CD14-positive monocyte (primary cell): ENCODE measurements around the gene PDE6H. TPM values are rescaled to one million over a fixed set of nuclear protein-coding genes. Genes with fewer than 3 reads are reported as not detected.

Experiments
- DNase-seq, 3 donors: peaks; one replicate each; pipeline ENCODE4 v3.0.0-alpha.2; 2011 to 2022
- H2AFZ ChIP-seq: 2 replicates; pipeline ENCODE4 v1.6.0; 2012; ENCODE audit warnings: mild to moderate bottlenecking, low read depth, low read length, inconsistent platforms; ENCODE audit not compliant: insufficient read depth, poor library complexity, severe bottlenecking
- H3K27ac ChIP-seq, 2 donors: 1 replicate in 1 of 2; 2 replicates in 1 of 2; pipeline ENCODE4 v1.5.1; 2012 to 2013; ENCODE audit warnings: low read length in 2 of 2, control low read depth in 1 of 2, inconsistent platforms in 1 of 2, low read depth in 1 of 2, mild to moderate bottlenecking in 1 of 2
- H3K27me3 ChIP-seq, 2 donors: one replicate each; pipeline versions ENCODE4 v1.6.0 to v1.6.1; 2011 to 2013; ENCODE audit warnings: low read length in 2 of 2; ENCODE audit not compliant: control insufficient read depth in 2 of 2, insufficient read depth in 2 of 2
- H3K36me3 ChIP-seq, 2 donors: replicated peaks in 1 of 2; 1 replicate in 1 of 2; 2 replicates in 1 of 2; pipeline versions ENCODE4 v1.5.1 to v1.6.1; 2012 to 2013; ENCODE audit warnings: low read length in 2 of 2, control low read depth in 1 of 2, inconsistent platforms in 1 of 2, mild to moderate bottlenecking in 1 of 2; ENCODE audit not compliant: insufficient read depth in 2 of 2, control insufficient read depth in 1 of 2
- H3K4me1 ChIP-seq, 2 donors: 1 replicate in 1 of 2; 2 replicates in 1 of 2; pipeline versions ENCODE4 v1.5.1 to v1.6.1; 2012 to 2013; ENCODE audit warnings: low read length in 2 of 2, control low read depth in 1 of 2, inconsistent platforms in 1 of 2, mild to moderate bottlenecking in 1 of 2, moderate library complexity in 1 of 2; ENCODE audit not compliant: insufficient read depth in 2 of 2, control insufficient read depth in 1 of 2
- H3K4me2 ChIP-seq: replicated peaks from 2 replicates; pipeline ENCODE3; 2012; ENCODE audit warnings: low read length, moderate library complexity, mild to moderate bottlenecking; ENCODE audit not compliant: poor library complexity, severe bottlenecking; ENCODE audit errors: extremely low read depth
- H3K4me3 ChIP-seq, 3 experiments: fragments of 200-600 bp in 1 of 3; sonication (generic) in 1 of 3; replicated peaks in 1 of 3; 1 replicate in 2 of 3; 2 replicates in 1 of 3; pipeline ENCODE4 v1.5.1; 2011 to 2013; ENCODE audit warnings: low read length in 3 of 3, mild to moderate bottlenecking in 3 of 3, control low read depth in 2 of 3, low read depth in 2 of 3, inconsistent platforms in 1 of 3, moderate library complexity in 1 of 3
- H3K79me2 ChIP-seq: 2 replicates; pipeline ENCODE4 v1.6.0; 2012; ENCODE audit warnings: mild to moderate bottlenecking, control low read depth, inconsistent platforms, low read length, moderate library complexity; ENCODE audit not compliant: insufficient read depth
- H3K9ac ChIP-seq: 2 replicates; pipeline ENCODE4 v1.6.0; 2017; ENCODE audit warnings: low read length, mild to moderate bottlenecking; ENCODE audit not compliant: insufficient read depth, poor library complexity, severe bottlenecking
- H3K9me3 ChIP-seq, 2 donors: replicated peaks in 1 of 2; 1 replicate in 1 of 2; 2 replicates in 1 of 2; pipeline versions ENCODE4 v1.5.1 to v1.6.1; 2012 to 2013; ENCODE audit warnings: low read length in 2 of 2, control low read depth in 1 of 2; ENCODE audit not compliant: control insufficient read depth in 1 of 2, insufficient read depth in 1 of 2
- H4K20me1 ChIP-seq: 2 replicates; pipeline ENCODE4 v1.6.0; 2012; ENCODE audit warnings: mild to moderate bottlenecking, low read length, control low read depth, moderate library complexity; ENCODE audit not compliant: insufficient read depth
- H3K27ac Mint-ChIP-seq, 7 donors: one replicate each; pipeline ENCODE4 v1.8.0; 2020; ENCODE audit warnings: mild to moderate bottlenecking in 7 of 7, mixed read lengths in 7 of 7, moderate library complexity in 6 of 7, inconsistent platforms in 2 of 7
- H3K27me3 Mint-ChIP-seq, 3 donors: one replicate each; pipeline ENCODE4 v1.8.0; 2021 to 2022; ENCODE audit warnings: low read depth in 3 of 3, mild to moderate bottlenecking in 3 of 3, mixed read lengths in 3 of 3, moderate library complexity in 3 of 3, inconsistent platforms in 1 of 3
- H3K36me3 Mint-ChIP-seq, 2 donors: one replicate each; pipeline ENCODE4 v1.8.0; 2020; ENCODE audit warnings: mixed read lengths in 2 of 2, inconsistent platforms in 1 of 2, mild to moderate bottlenecking in 1 of 2
- H3K4me1 Mint-ChIP-seq: one replicate; pipeline ENCODE4 v1.8.0; 2020; ENCODE audit warnings: mild to moderate bottlenecking, mixed read lengths
- H3K4me3 Mint-ChIP-seq, 2 donors: one replicate each; pipeline ENCODE4 v1.8.0; 2020; ENCODE audit warnings: mild to moderate bottlenecking in 2 of 2, mixed read lengths in 2 of 2, moderate library complexity in 1 of 2
- H3K9me3 Mint-ChIP-seq, 7 donors: one replicate each; pipeline ENCODE4 v1.8.0; 2020 to 2022; ENCODE audit warnings: mixed read lengths in 7 of 7, mild to moderate bottlenecking in 6 of 7, moderate library complexity in 6 of 7, inconsistent platforms in 2 of 7
- WGBS: methylation state at CpG from one replicate; pipeline ENCODE4 v1.1.5; 2013; ENCODE audit warnings: missing lambda C conversion rate; ENCODE audit not compliant: insufficient coverage; 5-methylcytosine and 5-hydroxymethylcytosine counted together
- intact Hi-C, 2 donors: fragments of 100-400 bp; cut with micrococcal nuclease; formaldehyde crosslinking; loops; one replicate each; pipeline versions ENCODE4 v1.15.0 to v1.15.1; 2023
- polyA plus RNA-seq, 3 donors: library from polyadenylated mRNA; depleted of rRNA in 1 of 3; unstranded in 2 of 3; stranded (reverse) in 1 of 3; fragments of 300-500 nt in 2 of 3; fragments of >200 nt in 1 of 3; fragmentation: Illumina TruSeq in 2 of 3; gene quantifications; 1 replicate in 2 of 3; 2 replicates in 1 of 3; pipeline ENCODE4 v1.2.3, GENCODE V29; 2012 to 2021
- TF ChIP-seq, protein P1 (sequence below): fragments of 200-600 bp; IDR thresholded peaks from one replicate; pipeline ENCODE4 v1.8.0; 2022; ENCODE audit warnings: antibody characterized with exemption, mild to moderate bottlenecking

The PDE6H gene
- polyA plus RNA-seq, 3 donors = 0.33 to 0.56 TPM; not detected in 1

DNA sequence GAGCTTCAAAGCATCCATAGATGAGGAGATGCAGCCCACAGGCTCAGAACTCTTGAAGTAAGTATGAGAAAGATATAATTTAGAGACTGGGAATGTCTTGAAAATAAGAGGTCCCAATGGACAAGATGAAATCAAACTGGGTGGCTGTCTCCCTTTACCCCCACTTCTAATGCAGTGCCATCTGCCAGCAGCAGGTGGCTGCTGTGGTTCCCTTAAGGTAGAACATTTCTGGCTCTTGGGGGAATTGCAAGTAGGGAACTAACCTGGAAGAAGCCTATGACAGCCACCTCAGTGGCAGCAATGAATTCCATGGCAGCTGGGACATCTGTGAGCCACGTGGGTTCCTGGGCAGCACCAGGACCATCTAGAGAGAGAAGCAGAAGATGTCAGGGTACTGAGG lies 35.2 kb upstream of the PDE6H start:
- TF ChIP-seq, protein P1, sequence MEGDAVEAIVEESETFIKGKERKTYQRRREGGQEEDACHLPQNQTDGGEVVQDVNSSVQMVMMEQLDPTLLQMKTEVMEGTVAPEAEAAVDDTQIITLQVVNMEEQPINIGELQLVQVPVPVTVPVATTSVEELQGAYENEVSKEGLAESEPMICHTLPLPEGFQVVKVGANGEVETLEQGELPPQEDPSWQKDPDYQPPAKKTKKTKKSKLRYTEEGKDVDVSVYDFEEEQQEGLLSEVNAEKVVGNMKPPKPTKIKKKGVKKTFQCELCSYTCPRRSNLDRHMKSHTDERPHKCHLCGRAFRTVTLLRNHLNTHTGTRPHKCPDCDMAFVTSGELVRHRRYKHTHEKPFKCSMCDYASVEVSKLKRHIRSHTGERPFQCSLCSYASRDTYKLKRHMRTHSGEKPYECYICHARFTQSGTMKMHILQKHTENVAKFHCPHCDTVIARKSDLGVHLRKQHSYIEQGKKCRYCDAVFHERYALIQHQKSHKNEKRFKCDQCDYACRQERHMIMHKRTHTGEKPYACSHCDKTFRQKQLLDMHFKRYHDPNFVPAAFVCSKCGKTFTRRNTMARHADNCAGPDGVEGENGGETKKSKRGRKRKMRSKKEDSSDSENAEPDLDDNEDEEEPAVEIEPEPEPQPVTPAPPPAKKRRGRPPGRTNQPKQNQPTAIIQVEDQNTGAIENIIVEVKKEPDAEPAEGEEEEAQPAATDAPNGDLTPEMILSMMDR = peak; percentile 51
- peaks cover 61 to 69% of the 10 kb centered on the region in 2 donors for H3K36me3 Mint-ChIP-seq
- H3K4me3 Mint-ChIP-seq = no peak overlapping the region
- Histone ChIP-seq H3K4me1 (peaks cover 6 to 21% of the 10 kb centered on the region in 2 donors), H3K4me2 (no peak overlapping the region), H3K9ac (no peak overlapping the region), H3K4me3 (no peak overlapping the region), H3K9me3 (no peaks in the 10 kb centered on the region), H2AFZ (no peak overlapping the region), H3K36me3 (peaks cover 47 to 88% of the 10 kb centered on the region in 2 donors), H3K79me2 (peaks cover 7% of the 10 kb centered on the region), H3K27me3 (no peaks in the 10 kb centered on the region), H3K27ac (no peak overlapping the region), H4K20me1 (peaks cover 47% of the 10 kb centered on the region)
- intact Hi-C loops = loop anchor here in 1 of 2 donors (10.0 kb wide), 1 partner anchor 93 kb away; the partner anchor contains the start of gene ART4
- peaks cover 35% of the 10 kb centered on the region for H3K4me1 Mint-ChIP-seq
- H3K27me3 Mint-ChIP-seq = no peaks in the 10 kb centered on the region
- peak in 1 of 3 donors; percentile 32 for DNase-seq
- no peaks in the 10 kb centered on the region for H3K9me3 Mint-ChIP-seq
- H3K27ac Mint-ChIP-seq = peak overlapping the region in 4 of 7 donors; percentile 22 to 82 (median 56)
- WGBS = no CpG with 5 or more reads among the region's 1 CpG

DNA sequence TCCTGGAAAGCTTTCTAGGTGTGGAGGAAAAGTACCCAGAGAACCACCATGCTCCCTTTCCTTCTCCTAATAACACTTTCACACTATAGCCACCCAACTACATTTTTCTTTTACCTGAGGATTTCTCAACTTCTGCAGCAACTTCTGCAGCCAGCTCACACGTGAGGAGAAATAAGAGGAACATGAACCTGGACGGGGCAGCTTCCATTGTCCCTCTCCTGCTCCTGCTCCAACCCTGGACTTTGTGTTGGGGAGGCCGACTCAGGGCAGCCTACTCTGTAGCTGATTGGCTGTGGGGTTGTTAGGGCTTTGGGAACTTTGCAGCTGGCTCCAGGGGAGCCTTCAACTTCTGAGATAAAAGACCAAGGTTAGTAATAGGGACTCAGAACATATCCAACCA lies 34.5 kb upstream of the PDE6H start, which contains the start of gene ERP27:
Gene ERP27 (minus strand): TSS at position 237 of the 400 bp plus-strand sequence. CDS start 29 bp downstream, at position 208.
- peaks cover 60 to 70% of the 10 kb centered on the region in 2 donors for H3K36me3 Mint-ChIP-seq
- Histone ChIP-seq H3K27me3 (no peaks in the 10 kb centered on the region), H3K9ac (no peak within 1 kb of the TSS), H4K20me1 (peaks cover 53% of the 10 kb centered on the region), H3K79me2 (peaks cover 11% of the 10 kb centered on the region), H3K4me2 (no peak within 1 kb of the TSS), H3K36me3 (peaks cover 47 to 88% of the 10 kb centered on the region in 2 donors), H3K9me3 (no peaks in the 10 kb centered on the region), H3K4me1 (peaks cover 6 to 21% of the 10 kb centered on the region in 2 donors), H2AFZ (no peak within 1 kb of the TSS), H3K4me3 (no peak within 1 kb of the TSS), H3K27ac (peak within 1 kb of the TSS in 1 of 2 donors; percentile 63)
- no peaks in the 10 kb centered on the region for H3K9me3 Mint-ChIP-seq
- peak within 1 kb of the TSS in 6 of 7 donors; percentile 14 to 82 (median 54) for H3K27ac Mint-ChIP-seq
- WGBS = 0% methylated on average over 1 of the region's 3 CpGs
- no peak for DNase-seq
- H3K4me1 Mint-ChIP-seq = peaks cover 35% of the 10 kb centered on the region
- intact Hi-C loops = loop anchor here in 1 of 2 donors (10.0 kb wide), 1 partner anchor 94 kb away; the partner anchor contains the start of gene ART4
- H3K27me3 Mint-ChIP-seq = no peaks in the 10 kb centered on the region
- no peak within 1 kb of the TSS for H3K4me3 Mint-ChIP-seq
- TF ChIP-seq, protein P1 = no peak
